ENCODE data around the gene CD38. TPM values are rescaled to one million over a fixed set of nuclear protein-coding genes. Genes with fewer than 3 reads are reported as not detected.
"Not testable (repeated sequence)": the region's sequence is repeated elsewhere in the genome, so short reads cannot be mapped to it uniquely, and the experiment has no call there.

The CD38 gene
- polyA plus RNA-seq (2013): 0.01 and 0.03 TPM in 2 replicates

GRCh38 chr4:15778289-15779241, at the start of gene CD38:
Gene CD38, plus strand, starts transcription at chr4:15778328. Its CDS starts 87 bp downstream, at chr4:15778415.
- Histone ChIP-seq H3K36me3 (ENCODE audit: control insufficient read depth in 1 of 2, insufficient read depth in 2 of 2, low read length in 2 of 2) (no peaks in the 10 kb centered on the region), H3K27me3 (ENCODE audit: insufficient read depth, low read length) (peaks cover 20% of the 10 kb centered on the region), H2AK5ac (ENCODE audit: low read length) (no peak within 1 kb of the TSS), H2BK120ac (ENCODE audit: insufficient read depth, low read length, poor library complexity) (no peak within 1 kb of the TSS), H3K9ac (ENCODE audit: low read length) (no peak within 1 kb of the TSS), H3K79me2 (ENCODE audit: control insufficient read depth, insufficient read depth, low read length, poor library complexity) (no peaks in the 10 kb centered on the region), H2AFZ (ENCODE audit: insufficient read depth, low read length, poor library complexity) (no peak within 1 kb of the TSS), H4K8ac (ENCODE audit: low read depth, low read length) (no peak within 1 kb of the TSS), H2BK12ac (ENCODE audit: low read length) (no peak within 1 kb of the TSS), H3K4me2 (ENCODE audit: low read length) (peak within 1 kb of the TSS; percentile 73), H3K23ac (ENCODE audit: low read length) (no peak within 1 kb of the TSS), H4K91ac (ENCODE audit: low read depth, low read length) (no peak within 1 kb of the TSS), H2BK5ac (ENCODE audit: low read depth, low read length, poor library complexity) (no peak within 1 kb of the TSS), H3K4ac (ENCODE audit: low read depth, low read length) (no peak within 1 kb of the TSS), H4K12ac (ENCODE audit: low read depth, low read length) (no peak within 1 kb of the TSS), H3K14ac (ENCODE audit: low read length) (no peak within 1 kb of the TSS), H3K9me3 (ENCODE audit: insufficient read depth, low read depth, low read length) (no peaks in the 10 kb centered on the region), H3K79me1 (ENCODE audit: low read length) (no peaks in the 10 kb centered on the region), H3K4me3 (ENCODE audit: low read depth, low read length) (peak within 1 kb of the TSS; percentile 38), H3K4me1 (ENCODE audit: control insufficient read depth in 1 of 2, insufficient read depth in 2 of 2, low read length in 2 of 2) (peaks cover 5 to 9% of the 10 kb centered on the region in 2 experiments), H3K27ac (ENCODE audit: low read depth, low read length) (no peak within 1 kb of the TSS), H3K18ac (ENCODE audit: low read length) (no peak within 1 kb of the TSS)
- no CpG with 5 or more reads among the region's 76 CpGs for WGBS (ENCODE audit: extremely low coverage, insufficient coverage, insufficient read length)
- no peak for DNase-seq

- H2BK120ac ChIP-seq (ENCODE audit: insufficient read depth, low read length, poor library complexity): no peak overlapping the region
- H3K18ac ChIP-seq (ENCODE audit: low read length): no peak overlapping the region
- no peak overlapping the region for H3K9ac ChIP-seq (ENCODE audit: low read length)
- H3K4me3 ChIP-seq (ENCODE audit: low read depth, low read length): no peak overlapping the region
- no peaks in the 10 kb centered on the region for H3K79me2 ChIP-seq (ENCODE audit: control insufficient read depth, insufficient read depth, low read length, poor library complexity)
- no peaks in the 10 kb centered on the region for H3K4me1 ChIP-seq (ENCODE audit: control insufficient read depth in 1 of 2, insufficient read depth in 2 of 2, low read length in 2 of 2)
- no peak overlapping the region for H3K14ac ChIP-seq (ENCODE audit: low read length)
- no CpG with 5 or more reads among the region's 3 CpGs for WGBS (ENCODE audit: extremely low coverage, insufficient coverage, insufficient read length)
- no peak overlapping the region for H4K91ac ChIP-seq (ENCODE audit: low read depth, low read length)
- no peak overlapping the region for H4K8ac ChIP-seq (ENCODE audit: low read depth, low read length)
- no peaks in the 10 kb centered on the region for H3K27me3 ChIP-seq (ENCODE audit: insufficient read depth, low read length)
- no peak overlapping the region for H4K12ac ChIP-seq (ENCODE audit: low read depth, low read length)
- H2BK12ac ChIP-seq (ENCODE audit: low read length): no peak overlapping the region
- H3K36me3 ChIP-seq (ENCODE audit: control insufficient read depth in 1 of 2, insufficient read depth in 2 of 2, low read length in 2 of 2): no peaks in the 10 kb centered on the region
- H3K23ac ChIP-seq (ENCODE audit: low read length): no peak overlapping the region
- no peak overlapping the region for H2BK5ac ChIP-seq (ENCODE audit: low read depth, low read length, poor library complexity)
- no peak overlapping the region for H3K4ac ChIP-seq (ENCODE audit: low read depth, low read length)
- H3K4me2 ChIP-seq (ENCODE audit: low read length): no peak overlapping the region
- H3K27ac ChIP-seq (ENCODE audit: low read depth, low read length): no peak overlapping the region
- no peak overlapping the region for H2AK5ac ChIP-seq (ENCODE audit: low read length)
- no peak overlapping the region for H2AFZ ChIP-seq (ENCODE audit: insufficient read depth, low read length, poor library complexity)
- peak; percentile 29 to 87 for DNase-seq
- peaks cover 3% of the 10 kb centered on the region for H3K9me3 ChIP-seq (ENCODE audit: insufficient read depth, low read depth, low read length)
- no peaks in the 10 kb centered on the region for H3K79me1 ChIP-seq (ENCODE audit: low read length)
Observed at GRCh38 chr4:15729910-15730533, 48.1 kb upstream of the CD38 start.

- H3K79me2 ChIP-seq (ENCODE audit: control insufficient read depth, insufficient read depth, low read length, poor library complexity); H3K4me1 ChIP-seq (ENCODE audit: control insufficient read depth in 1 of 2, insufficient read depth in 2 of 2, low read length in 2 of 2); H2BK12ac ChIP-seq (ENCODE audit: low read length); H3K4me2 ChIP-seq (ENCODE audit: low read length); H3K18ac ChIP-seq (ENCODE audit: low read length); H2AFZ ChIP-seq (ENCODE audit: insufficient read depth, low read length, poor library complexity); H3K27ac ChIP-seq (ENCODE audit: low read depth, low read length); H3K79me1 ChIP-seq (ENCODE audit: low read length); H2BK5ac ChIP-seq (ENCODE audit: low read depth, low read length, poor library complexity); H3K9me3 ChIP-seq (ENCODE audit: insufficient read depth, low read depth, low read length); H2AK5ac ChIP-seq (ENCODE audit: low read length); H3K23ac ChIP-seq (ENCODE audit: low read length); DNase-seq; H3K4ac ChIP-seq (ENCODE audit: low read depth, low read length); H4K91ac ChIP-seq (ENCODE audit: low read depth, low read length); H3K14ac ChIP-seq (ENCODE audit: low read length); H3K4me3 ChIP-seq (ENCODE audit: low read depth, low read length); H2BK120ac ChIP-seq (ENCODE audit: insufficient read depth, low read length, poor library complexity); H3K27me3 ChIP-seq (ENCODE audit: insufficient read depth, low read length); H3K36me3 ChIP-seq (ENCODE audit: control insufficient read depth in 1 of 2, insufficient read depth in 2 of 2, low read length in 2 of 2); H3K9ac ChIP-seq (ENCODE audit: low read length); H4K12ac ChIP-seq (ENCODE audit: low read depth, low read length); H4K8ac ChIP-seq (ENCODE audit: low read depth, low read length): not testable (repeated sequence)
- WGBS (ENCODE audit: extremely low coverage, insufficient coverage, insufficient read length): no CpG with 5 or more reads among the region's 5 CpGs
Observed at GRCh38 chr4:15733061-15733460, 45.1 kb upstream of the CD38 start.

- H3K4me3 ChIP-seq (ENCODE audit: low read depth, low read length): no peak overlapping the region
Observed at GRCh38 chr4:15735536-15735935, 42.6 kb upstream of the CD38 start.

More at GRCh38 chr4:15735536-15735935, 42.6 kb upstream of the CD38 start:
- Histone ChIP-seq H3K9ac (ENCODE audit: low read length) (no peak overlapping the region), H3K23ac (ENCODE audit: low read length) (no peak overlapping the region), H4K91ac (ENCODE audit: low read depth, low read length) (no peak overlapping the region), H3K18ac (ENCODE audit: low read length) (no peak overlapping the region), H3K27ac (ENCODE audit: low read depth, low read length) (no peak overlapping the region), H3K36me3 (ENCODE audit: control insufficient read depth in 1 of 2, insufficient read depth in 2 of 2, low read length in 2 of 2) (no peaks in the 10 kb centered on the region), H2AK5ac (ENCODE audit: low read length) (no peak overlapping the region), H3K4me2 (ENCODE audit: low read length) (no peak overlapping the region), H3K4ac (ENCODE audit: low read depth, low read length) (no peak overlapping the region), H3K14ac (ENCODE audit: low read length) (no peak overlapping the region), H2BK120ac (ENCODE audit: insufficient read depth, low read length, poor library complexity) (no peak overlapping the region), H3K4me1 (ENCODE audit: control insufficient read depth in 1 of 2, insufficient read depth in 2 of 2, low read length in 2 of 2) (no peaks in the 10 kb centered on the region), H3K27me3 (ENCODE audit: insufficient read depth, low read length) (no peaks in the 10 kb centered on the region), H4K8ac (ENCODE audit: low read depth, low read length) (no peak overlapping the region), H3K79me1 (ENCODE audit: low read length) (no peaks in the 10 kb centered on the region), H2BK12ac (ENCODE audit: low read length) (no peak overlapping the region), H3K79me2 (ENCODE audit: control insufficient read depth, insufficient read depth, low read length, poor library complexity) (no peaks in the 10 kb centered on the region), H4K12ac (ENCODE audit: low read depth, low read length) (no peak overlapping the region), H2AFZ (ENCODE audit: insufficient read depth, low read length, poor library complexity) (no peak overlapping the region), H2BK5ac (ENCODE audit: low read depth, low read length, poor library complexity) (no peak overlapping the region), H3K9me3 (ENCODE audit: insufficient read depth, low read depth, low read length) (peaks cover 3% of the 10 kb centered on the region)
- DNase-seq: no peak
- no CpG with 5 or more reads among the region's 6 CpGs for WGBS (ENCODE audit: extremely low coverage, insufficient coverage, insufficient read length)

Measured in trophoblast cell (in vitro differentiated cells and primary cell).